ENCODE data around the gene NEGR1. TPM values are rescaled to one million over a fixed set of nuclear protein-coding genes. Genes with fewer than 3 reads are reported as not detected.
A peak's percentile ranks its signal among the peaks of the same experiment; 100 is the strongest.

Gene NEGR1
- total RNA-seq, 1 donor from 2014 or later: 4.0 TPM

DNA sequence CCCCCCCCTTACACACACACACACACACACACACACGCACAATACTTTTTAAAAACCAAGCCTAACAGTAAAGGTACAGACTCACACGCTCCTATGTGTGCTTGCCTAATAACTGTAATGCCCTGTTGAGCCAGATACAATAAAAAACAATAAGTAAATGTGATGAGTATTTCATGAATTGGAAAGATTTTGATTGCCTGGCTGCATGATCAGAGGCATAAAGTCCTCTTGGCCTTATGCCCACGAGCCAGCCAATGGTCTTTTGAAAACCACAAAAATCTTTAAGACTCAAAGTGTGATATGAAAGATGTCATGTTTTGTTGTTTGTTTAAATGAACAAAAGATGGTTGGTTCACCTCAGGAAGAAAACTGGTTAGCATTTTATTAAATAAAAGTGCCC is 759.6 kb downstream of the NEGR1 start:
- TF ChIP-seq, protein P1, sequence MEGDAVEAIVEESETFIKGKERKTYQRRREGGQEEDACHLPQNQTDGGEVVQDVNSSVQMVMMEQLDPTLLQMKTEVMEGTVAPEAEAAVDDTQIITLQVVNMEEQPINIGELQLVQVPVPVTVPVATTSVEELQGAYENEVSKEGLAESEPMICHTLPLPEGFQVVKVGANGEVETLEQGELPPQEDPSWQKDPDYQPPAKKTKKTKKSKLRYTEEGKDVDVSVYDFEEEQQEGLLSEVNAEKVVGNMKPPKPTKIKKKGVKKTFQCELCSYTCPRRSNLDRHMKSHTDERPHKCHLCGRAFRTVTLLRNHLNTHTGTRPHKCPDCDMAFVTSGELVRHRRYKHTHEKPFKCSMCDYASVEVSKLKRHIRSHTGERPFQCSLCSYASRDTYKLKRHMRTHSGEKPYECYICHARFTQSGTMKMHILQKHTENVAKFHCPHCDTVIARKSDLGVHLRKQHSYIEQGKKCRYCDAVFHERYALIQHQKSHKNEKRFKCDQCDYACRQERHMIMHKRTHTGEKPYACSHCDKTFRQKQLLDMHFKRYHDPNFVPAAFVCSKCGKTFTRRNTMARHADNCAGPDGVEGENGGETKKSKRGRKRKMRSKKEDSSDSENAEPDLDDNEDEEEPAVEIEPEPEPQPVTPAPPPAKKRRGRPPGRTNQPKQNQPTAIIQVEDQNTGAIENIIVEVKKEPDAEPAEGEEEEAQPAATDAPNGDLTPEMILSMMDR (IDR thresholded peaks at IDR 0.05; ENCODE audit: insufficient read depth, low read length, poor library complexity, severe bottlenecking): no peak
- Histone ChIP-seq H3K36me3 (ENCODE audit: control insufficient read depth, insufficient read depth, low read length) (no peaks in the 10 kb centered on the region), H3K4me3 (ENCODE audit: low read depth, low read length) (no peak overlapping the region), H3K27me3 (ENCODE audit: control insufficient read depth, insufficient read depth, low read length) (no peaks in the 10 kb centered on the region)
- no peak for DNase-seq (ENCODE audit: low read depth)

DNA sequence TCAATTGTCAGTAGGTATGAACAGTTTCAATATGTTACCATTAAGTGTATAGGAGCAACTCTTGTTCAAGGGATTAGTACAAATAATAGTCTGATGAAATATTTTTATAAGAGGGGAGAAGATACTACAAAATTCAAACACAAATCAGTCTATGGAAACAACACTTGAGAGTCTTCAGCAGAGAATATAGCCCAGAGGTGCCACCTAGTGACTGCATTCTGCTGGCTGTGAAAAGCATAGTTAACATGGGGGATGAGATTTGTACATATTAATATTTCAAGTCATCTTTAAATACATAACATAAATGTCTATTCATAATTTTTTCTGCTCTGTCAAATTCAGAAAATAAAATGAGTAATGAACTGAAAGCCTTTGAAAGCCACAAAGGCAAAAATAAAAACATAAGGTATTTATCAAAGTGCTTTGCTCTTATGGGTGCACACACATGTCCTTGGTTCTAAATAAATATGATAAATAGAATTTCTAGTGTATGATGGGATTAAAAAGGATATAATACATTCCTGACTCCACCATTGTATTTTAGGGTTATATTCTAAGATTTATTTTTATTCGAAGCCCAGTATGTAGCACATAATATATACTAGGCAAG is 760.6 kb downstream of the NEGR1 start:
- Histone ChIP-seq H3K27me3 (ENCODE audit: control insufficient read depth, insufficient read depth, low read length) (no peaks in the 10 kb centered on the region), H3K4me3 (ENCODE audit: low read depth, low read length) (no peak overlapping the region), H3K36me3 (ENCODE audit: control insufficient read depth, insufficient read depth, low read length) (no peaks in the 10 kb centered on the region)
- TF ChIP-seq, protein P1 (IDR thresholded peaks at IDR 0.05; ENCODE audit: insufficient read depth, low read length, poor library complexity, severe bottlenecking): peak; percentile 74
- no peak for DNase-seq (ENCODE audit: low read depth)

DNA sequence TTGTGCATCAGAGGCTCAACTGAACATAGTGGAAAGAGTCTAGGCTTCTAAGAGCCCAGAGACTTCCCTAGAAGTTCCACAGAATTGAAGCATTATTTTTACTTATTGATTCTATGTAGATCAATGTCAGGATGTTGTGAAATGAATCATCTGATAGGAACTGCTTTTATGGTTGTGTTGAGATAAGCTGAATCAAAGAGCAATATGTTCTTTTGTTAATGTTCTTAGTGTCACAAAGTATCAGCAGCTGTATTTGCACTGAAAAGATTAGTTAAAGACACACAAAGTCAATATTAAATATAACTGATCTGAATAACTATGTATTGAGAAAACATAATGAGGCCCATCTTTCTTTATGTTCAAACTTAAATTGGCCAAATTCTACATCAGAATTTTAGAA is 770.8 kb downstream of the NEGR1 start:
- Histone ChIP-seq H3K27me3 (ENCODE audit: control insufficient read depth, insufficient read depth, low read length) (no peaks in the 10 kb centered on the region), H3K4me3 (ENCODE audit: low read depth, low read length) (no peak overlapping the region), H3K36me3 (ENCODE audit: control insufficient read depth, insufficient read depth, low read length) (no peaks in the 10 kb centered on the region)
- DNase-seq (ENCODE audit: low read depth): no peak
- TF ChIP-seq, protein P1 (IDR thresholded peaks at IDR 0.05; ENCODE audit: insufficient read depth, low read length, poor library complexity, severe bottlenecking): no peak

DNA sequence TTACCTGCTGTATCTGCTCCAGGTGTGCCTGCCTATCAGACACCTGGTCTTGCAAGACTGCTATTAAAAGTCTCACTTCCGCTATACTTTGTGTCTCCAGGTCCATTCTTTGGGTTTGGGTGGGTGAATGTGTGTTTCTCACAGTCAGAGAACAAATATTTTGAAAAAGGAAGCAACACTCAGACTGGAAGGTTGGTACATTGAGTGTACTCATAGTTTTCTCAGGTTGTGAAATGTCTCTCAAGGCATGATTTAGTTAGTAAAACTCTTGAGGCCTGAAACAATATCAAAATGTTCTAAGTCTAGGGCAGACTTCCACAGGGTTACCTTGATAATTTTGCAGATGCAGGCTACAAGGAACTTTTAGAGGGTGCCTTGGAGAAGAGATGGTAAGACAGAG is 771.6 kb downstream of the NEGR1 start:
- TF ChIP-seq, protein P1 (IDR thresholded peaks at IDR 0.05; ENCODE audit: insufficient read depth, low read length, poor library complexity, severe bottlenecking): no peak
- no peaks in the 10 kb centered on the region for H3K36me3 ChIP-seq (ENCODE audit: control insufficient read depth, insufficient read depth, low read length)
- H3K4me3 ChIP-seq (ENCODE audit: low read depth, low read length): no peak overlapping the region
- no peaks in the 10 kb centered on the region for H3K27me3 ChIP-seq (ENCODE audit: control insufficient read depth, insufficient read depth, low read length)
- no peak for DNase-seq (ENCODE audit: low read depth)

DNA sequence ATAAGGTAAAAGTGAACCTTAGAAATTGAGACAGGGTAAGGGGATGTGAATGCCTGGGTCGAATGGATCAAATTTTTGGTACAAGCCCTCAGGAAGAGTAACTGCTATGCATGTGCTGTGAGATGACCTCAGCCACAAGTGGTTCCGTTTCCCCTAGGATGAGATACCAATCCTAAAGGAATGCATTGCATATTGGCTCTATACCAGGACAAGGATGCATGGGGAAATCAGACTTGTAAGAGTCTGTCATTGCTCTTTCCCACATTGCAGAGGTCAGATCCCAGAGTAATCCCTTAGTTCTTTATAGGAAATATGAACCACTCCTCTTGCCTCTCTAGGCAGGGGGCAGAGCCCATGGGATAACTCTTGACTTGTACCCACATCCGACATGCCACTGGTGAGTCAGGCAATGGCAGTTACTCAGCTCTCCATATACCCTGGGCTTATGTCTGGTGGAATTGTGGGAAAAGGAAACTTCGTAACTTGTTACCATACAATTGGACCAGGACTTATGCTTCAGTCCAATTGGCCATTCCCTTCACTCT is 773.2 kb downstream of the NEGR1 start:
- H3K27me3 ChIP-seq (ENCODE audit: control insufficient read depth, insufficient read depth, low read length): no peaks in the 10 kb centered on the region
- no peaks in the 10 kb centered on the region for H3K36me3 ChIP-seq (ENCODE audit: control insufficient read depth, insufficient read depth, low read length)
- H3K4me3 ChIP-seq (ENCODE audit: low read depth, low read length): no peak overlapping the region
- TF ChIP-seq, protein P1 (IDR thresholded peaks at IDR 0.05; ENCODE audit: insufficient read depth, low read length, poor library complexity, severe bottlenecking): no peak
- DNase-seq (ENCODE audit: low read depth): no peak

DNA sequence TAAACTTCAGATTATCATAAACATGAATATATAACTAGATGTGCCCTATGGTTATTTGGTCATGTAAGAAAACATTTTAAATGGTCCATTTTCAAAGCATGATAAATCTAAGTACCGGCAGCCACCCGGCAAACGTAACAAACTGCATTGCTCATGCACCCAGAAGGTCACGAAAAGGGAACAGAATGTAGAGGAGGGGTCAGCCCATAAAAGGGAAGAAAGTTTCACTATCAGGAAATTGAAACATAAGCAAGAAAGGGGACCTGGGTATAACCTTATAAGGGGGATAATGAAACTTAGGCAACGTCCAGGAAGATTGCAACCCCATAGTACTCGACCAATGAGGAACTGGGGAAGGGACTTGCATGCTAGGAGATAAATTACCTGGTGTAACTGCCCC is 780.3 kb downstream of the NEGR1 start:
- TF ChIP-seq, protein P1 (IDR thresholded peaks at IDR 0.05; ENCODE audit: insufficient read depth, low read length, poor library complexity, severe bottlenecking): no peak
- Histone ChIP-seq H3K27me3 (ENCODE audit: control insufficient read depth, insufficient read depth, low read length) (no peaks in the 10 kb centered on the region), H3K4me3 (ENCODE audit: low read depth, low read length) (no peak overlapping the region), H3K36me3 (ENCODE audit: control insufficient read depth, insufficient read depth, low read length) (no peaks in the 10 kb centered on the region)
- no peak for DNase-seq (ENCODE audit: low read depth)
